Ovary (tissue), 9 donors: ENCODE measurements around the gene DNLZ. TPM values are rescaled to one million over a fixed set of nuclear protein-coding genes. Genes with fewer than 3 reads are reported as not detected.

Source experiments
- DNase-seq, 5 donors: peaks; one replicate each; pipeline ENCODE4 v3.0.0-alpha.2; 2019 to 2020
- H3K27ac ChIP-seq, 2 donors: fragments of 200-600 bp; one replicate each; pipeline versions ENCODE4 v1.5.1 to v1.8.0; 2019 to 2022
- H3K27me3 ChIP-seq: fragments of 200-600 bp; one replicate; pipeline ENCODE4 v1.8.0; 2022
- H3K36me3 ChIP-seq: fragments of 200-600 bp; sonication (generic); one replicate; pipeline ENCODE4 v1.5.1; 2019
- H3K4me1 ChIP-seq: one replicate; pipeline ENCODE4 v1.8.1; 2013; ENCODE audit warnings: mild to moderate bottlenecking, moderate library complexity; ENCODE audit not compliant: insufficient read depth
- H3K4me3 ChIP-seq: fragments of 200-600 bp; sonication (generic); one replicate; pipeline ENCODE4 v1.5.1; 2017
- H3K9me3 ChIP-seq, 2 donors: fragments of 200-600 bp in 1 of 2; sonication (generic) in 1 of 2; one replicate each; pipeline versions ENCODE4 v1.5.1 to v1.8.1; 2013 to 2019; ENCODE audit warnings: mild to moderate bottlenecking in 1 of 2, moderate library complexity in 1 of 2
- CTCF ChIP-seq, 3 donors: fragments of 450-650 bp in 2 of 3; fragments of 200-600 bp in 1 of 3; IDR thresholded peaks; one replicate each; pipeline versions ENCODE4 v1.5.1 to v1.8.0; 2016 to 2022; ENCODE audit warnings: antibody characterized with exemption in 3 of 3, mild to moderate bottlenecking in 1 of 3
- EP300 ChIP-seq: sonication (generic); formaldehyde crosslinking; IDR thresholded peaks from one replicate; pipeline ENCODE4 v1.6.1; 2017; ENCODE audit warnings: antibody characterized with exemption
- POLR2A ChIP-seq: fragments of 450-650 bp; IDR thresholded peaks from one replicate; pipeline ENCODE4 v1.6.1; 2017; ENCODE audit warnings: antibody characterized with exemption, mild to moderate bottlenecking, moderate library complexity
- WGBS, 3 donors: extraction: QIAGEN DNeasy Blood & Tissue Kit in 1 of 3; methylation state at CpG; one replicate each; pipeline versions ENCODE4 v1.1.5 to v1.1.7; 2013 to 2017; 5-methylcytosine and 5-hydroxymethylcytosine counted together
- intact Hi-C, 4 donors: fragments of 100-400 bp; cut with DNase I; formaldehyde crosslinking; loops; one replicate each; pipeline versions ENCODE4 v1.11.0 to v1.15.1; 2022 to 2023
- polyA plus RNA-seq, 2 donors: library from polyadenylated mRNA; stranded (reverse); fragments of 200-250 nt in 1 of 2; fragments of 350-450 nt in 1 of 2; fragmentation: Illumina TruSeq in 1 of 2; extraction: RNeasy Lipid Tissue Mini Kit (QIAGEN cat#74804) in 1 of 2; gene quantifications; one replicate each; pipeline ENCODE4 v1.2.3, GENCODE V29; 2013 to 2014
- total RNA-seq, 7 donors: library from RNA; depleted of rRNA in 2 of 7; stranded (reverse); fragments of >200 nt in 2 of 7; fragmentation: NEBNext Ultra II Directional in 3 of 7; extraction: Animal tissue kit (Norgen Biotek cat#: 25700) in 3 of 7; gene quantifications; one replicate each; pipeline versions ENCODE4 v1.1.0 to v1.2.4, GENCODE V29; 2016 to 2023
- donor health status: DM: no; HTN: no; CAD: no; lungs with moderate emphysema.
- donor health status: DM: no; HTN: no; CAD: no.
- donor health status: Bipolar disorder and iron deficiency.
- donor health status: DM: yes; HTN: yes; CAD: no.
- donor health status: DM: no; HTN: no; CAD: no.
- donor health status: DM: yes; HTN: yes; CAD: no.

The DNLZ gene
- total and polyA plus RNA-seq, 9 donors: 1.8 to 33.3 (median 21.2) TPM

- 42 to 90% (median 75%) methylated on average over 2 to 6 of the region's 6 CpGs for WGBS, 3 donors
- no peaks in the 10 kb centered on the region for H3K27me3 ChIP-seq
- no peaks in the 10 kb centered on the region for H3K36me3 ChIP-seq
- no peak overlapping the region for H3K4me3 ChIP-seq
- no peak for DNase-seq
- intact Hi-C loops: no loop called here
- TF ChIP-seq EP300 (no peak), POLR2A (no peak)
- H3K9me3 ChIP-seq: no peaks in the 10 kb centered on the region
- H3K4me1 ChIP-seq: peaks cover 13% of the 10 kb centered on the region
- H3K27ac ChIP-seq: no peak overlapping the region
Measured at GRCh38 chr9:136397643-136398042, 34.1 kb upstream of the DNLZ start.

DNA sequence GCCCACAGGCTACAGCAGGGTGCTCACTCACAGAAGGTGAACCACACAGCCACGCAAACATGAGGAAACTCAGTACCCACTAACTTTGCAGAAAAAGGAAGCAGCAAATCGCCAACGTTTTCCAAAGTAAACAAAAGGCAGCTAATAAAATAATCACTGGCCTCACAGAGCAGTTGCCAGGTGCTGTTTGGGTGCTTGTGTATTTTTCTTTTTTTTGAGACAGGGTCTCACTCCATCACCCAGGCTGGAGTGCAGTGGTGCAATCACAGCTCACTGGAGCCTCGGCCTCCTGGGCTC lies 32.6 kb upstream of the DNLZ start:
- no peaks in the 10 kb centered on the region for H3K36me3 ChIP-seq
- TF ChIP-seq EP300 (no peak), POLR2A (no peak), CTCF (IDR thresholded peaks at IDR 0.05) (no peak)
- H3K27me3 ChIP-seq: no peaks in the 10 kb centered on the region
- H3K27ac ChIP-seq: no peak overlapping the region
- peaks cover 13% of the 10 kb centered on the region for H3K4me1 ChIP-seq
- intact Hi-C loops: no loop called here
- WGBS, 3 donors: 79 to 85% (median 83%) methylated on average over 4 of the region's 4 CpGs
- DNase-seq: no peak
- no peak overlapping the region for H3K4me3 ChIP-seq
- no peaks in the 10 kb centered on the region for H3K9me3 ChIP-seq

GRCh38 chr9:136395345-136396218 lies 32.0 kb upstream of the DNLZ start:
- Histone ChIP-seq H3K4me3 (no peak overlapping the region), H3K27ac (no peak overlapping the region), H3K9me3 (no peaks in the 10 kb centered on the region), H3K4me1 (peaks cover 13% of the 10 kb centered on the region), H3K36me3 (no peaks in the 10 kb centered on the region), H3K27me3 (no peaks in the 10 kb centered on the region)
- peak in 1 of 5 donors; percentile 19 for DNase-seq
- 81 to 84% (median 82%) methylated on average over 26 of the region's 26 CpGs for WGBS, 3 donors
- intact Hi-C loops: no loop called here
- TF ChIP-seq CTCF (IDR thresholded peaks at IDR 0.05) (no peak), EP300 (no peak), POLR2A (no peak)

GRCh38 chr9:136395020-136395340 lies 31.4 kb upstream of the DNLZ start:
- TF ChIP-seq CTCF (IDR thresholded peaks at IDR 0.05) (no peak), POLR2A (no peak), EP300 (no peak)
- no peaks in the 10 kb centered on the region for H3K27me3 ChIP-seq
- WGBS, 3 donors: 81 to 88% (median 85%) methylated on average over 11 to 13 of the region's 13 CpGs
- DNase-seq: no peak
- H3K27ac ChIP-seq: no peak overlapping the region
- H3K4me3 ChIP-seq: no peak overlapping the region
- intact Hi-C loops: no loop called here
- no peaks in the 10 kb centered on the region for H3K36me3 ChIP-seq
- peaks cover 9% of the 10 kb centered on the region for H3K4me1 ChIP-seq
- H3K9me3 ChIP-seq: no peaks in the 10 kb centered on the region

DNA sequence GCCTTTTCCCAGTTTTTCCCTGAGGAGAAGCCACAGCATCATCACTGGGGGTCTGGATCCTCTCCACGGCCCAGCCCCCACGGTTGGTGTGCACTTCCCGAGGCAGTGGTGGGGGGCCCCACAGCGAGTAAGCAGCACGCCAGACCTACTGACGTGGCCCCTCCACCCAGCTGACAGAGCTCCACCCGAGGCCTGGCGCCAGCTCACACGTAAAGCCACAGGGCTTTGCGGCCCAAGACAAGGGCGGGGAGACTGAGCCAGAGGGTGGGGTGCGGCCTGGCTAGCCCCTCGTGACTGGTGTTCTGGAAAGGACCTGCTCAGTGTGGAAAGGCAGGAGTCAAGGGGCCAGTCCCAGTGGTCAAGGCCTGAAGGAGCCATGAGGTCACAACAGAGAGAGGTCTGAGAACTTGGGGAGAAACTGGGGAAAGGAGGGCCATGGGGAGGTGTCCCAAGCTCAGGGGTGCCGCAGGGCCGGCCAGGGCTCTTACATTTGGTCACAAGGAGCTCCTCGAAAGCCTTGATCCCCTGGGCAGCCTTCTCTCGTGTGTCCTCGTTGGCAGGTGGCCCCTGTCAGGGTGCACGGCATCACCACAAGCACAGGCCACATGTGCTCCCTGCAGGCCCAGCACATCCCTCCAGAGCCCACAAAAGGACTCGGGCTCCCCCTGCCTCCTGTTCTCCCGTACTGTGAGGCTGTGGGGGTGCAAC lies 30.9 kb upstream of the DNLZ start:
- Histone ChIP-seq H3K27me3 (no peaks in the 10 kb centered on the region), H3K36me3 (no peaks in the 10 kb centered on the region), H3K9me3 (no peaks in the 10 kb centered on the region), H3K4me1 (peaks cover 9% of the 10 kb centered on the region), H3K4me3 (no peak overlapping the region), H3K27ac (no peak overlapping the region)
- 91 to 95% (median 93%) methylated on average over 21 of the region's 21 CpGs for WGBS, 3 donors
- intact Hi-C loops: no loop called here
- DNase-seq: no peak
- TF ChIP-seq CTCF (IDR thresholded peaks at IDR 0.05) (no peak), EP300 (no peak), POLR2A (no peak)
